T-cell (primary cell): Measurements from ENCODE around the gene LOXHD1. TPM values are rescaled to one million over a fixed set of nuclear protein-coding genes. Genes with fewer than 3 reads are reported as not detected.

Experiments used
- ATAC-seq, 4 experiments: fragments of 200-7000 bp in 3 of 4; fragments of 150-1000 bp in 1 of 4; cut with Tn5 transposase; replicated peaks in 1 of 4; 1 replicate in 3 of 4; 2 replicates in 1 of 4; pipeline ENCODE4 v1.10.0; 2021; ENCODE audit warnings: moderate library complexity in 3 of 4, mild to moderate bottlenecking in 2 of 4, moderate number of reproducible peaks in 1 of 4
- CTCF ChIA-PET, 2 donors: fragments of 300-600 bp; sonication (Branson Sonifier 250); formaldehyde crosslinking; loops; one replicate each; lab custom pipeline; 2022; ENCODE audit warnings: antibody characterized with exemption in 2 of 2; lab: Charles Lee
- POLR2A ChIA-PET, 2 donors: fragments of 300-600 bp; sonication (Branson Sonifier 250); formaldehyde crosslinking; loops; one replicate each; lab custom pipeline; 2022; ENCODE audit warnings: antibody characterized with exemption in 2 of 2; lab: Charles Lee
- DNase-seq, 35 experiments: peaks; one replicate each; pipeline versions ENCODE4 v3.0.0 to v3.0.0-alpha.2; 2013 to 2023
- H3K27ac ChIP-seq: one replicate; pipeline ENCODE4 v1.5.1; 2013; ENCODE audit warnings: low read length
- H3K27me3 ChIP-seq, 2 experiments: replicated peaks in 1 of 2; 1 replicate in 1 of 2; 2 replicates in 1 of 2; pipeline versions ENCODE4 v1.6.1 to v1.7.0; 2013; ENCODE audit warnings: low read length in 1 of 2, mixed read lengths in 1 of 2; ENCODE audit not compliant: control insufficient read depth in 2 of 2, insufficient read depth in 2 of 2; ENCODE audit errors: extremely low read depth in 1 of 2
- H3K36me3 ChIP-seq, 2 donors: 1 replicate in 1 of 2; 2 replicates in 1 of 2; pipeline versions ENCODE4 v1.6.1 to v1.7.0; 2013; ENCODE audit warnings: low read length in 1 of 2; ENCODE audit not compliant: control insufficient read depth in 2 of 2, insufficient read depth in 1 of 2; ENCODE audit errors: extremely low read depth in 1 of 2
- H3K4me1 ChIP-seq, 2 experiments: 1 replicate in 1 of 2; 2 replicates in 1 of 2; pipeline versions ENCODE4 v1.6.1 to v1.7.0; 2013; ENCODE audit warnings: low read length in 2 of 2, mixed read lengths in 1 of 2; ENCODE audit not compliant: insufficient read depth in 2 of 2, control insufficient read depth in 1 of 2; ENCODE audit errors: extremely low read depth in 1 of 2
- H3K4me3 ChIP-seq, 2 donors: 1 replicate in 1 of 2; 2 replicates in 1 of 2; pipeline versions ENCODE4 v1.5.1 to v1.7.0; 2013; ENCODE audit warnings: mild to moderate bottlenecking in 2 of 2, low read length in 1 of 2, moderate library complexity in 1 of 2; ENCODE audit not compliant: control insufficient read depth in 1 of 2; ENCODE audit errors: extremely low read depth in 1 of 2
- H3K9me3 ChIP-seq: 2 replicates; pipeline ENCODE4 v1.7.0; 2013
- H3K27ac Mint-ChIP-seq, 2 donors: one replicate each; pipeline ENCODE4 v1.8.0; 2020 to 2021; ENCODE audit warnings: mild to moderate bottlenecking in 2 of 2, mixed read lengths in 2 of 2
- H3K27me3 Mint-ChIP-seq, 2 donors: one replicate each; pipeline ENCODE4 v1.8.0; 2021 to 2022; ENCODE audit warnings: mixed read lengths in 2 of 2
- H3K36me3 Mint-ChIP-seq: one replicate; pipeline ENCODE4 v1.8.0; 2021; ENCODE audit warnings: mixed read lengths
- H3K4me1 Mint-ChIP-seq, 3 donors: one replicate each; pipeline ENCODE4 v1.8.0; 2020 to 2022; ENCODE audit warnings: mixed read lengths in 3 of 3, mild to moderate bottlenecking in 1 of 3
- H3K4me3 Mint-ChIP-seq, 3 donors: one replicate each; pipeline ENCODE4 v1.8.0; 2020 to 2022; ENCODE audit warnings: mild to moderate bottlenecking in 3 of 3, mixed read lengths in 3 of 3, moderate library complexity in 3 of 3
- H3K9me3 Mint-ChIP-seq, 3 donors: one replicate each; pipeline ENCODE4 v1.8.0; 2020 to 2022; ENCODE audit warnings: mixed read lengths in 3 of 3
- WGBS: methylation state at CpG from one replicate; pipeline ENCODE4 v1.1.5; 2013; ENCODE audit warnings: missing lambda C conversion rate; ENCODE audit not compliant: insufficient coverage; 5-methylcytosine and 5-hydroxymethylcytosine counted together
- total RNA-seq, 35 experiments: library from RNA in 6 of 35; stranded (reverse) in 6 of 35; fragments of 120-200 nt in 1 of 35; gene quantifications; one replicate each; pipeline versions ENCODE4 v1.2.1 to v1.2.4 and lab custom pipeline; 2013 to 2026

Gene LOXHD1
- total RNA-seq, 5 donors from 2014 or later (not counting 1 experiment from before 2014, with no cell fraction given), result 0.07 to 0.21 (median 0.15) TPM; not detected in 1

DNA sequence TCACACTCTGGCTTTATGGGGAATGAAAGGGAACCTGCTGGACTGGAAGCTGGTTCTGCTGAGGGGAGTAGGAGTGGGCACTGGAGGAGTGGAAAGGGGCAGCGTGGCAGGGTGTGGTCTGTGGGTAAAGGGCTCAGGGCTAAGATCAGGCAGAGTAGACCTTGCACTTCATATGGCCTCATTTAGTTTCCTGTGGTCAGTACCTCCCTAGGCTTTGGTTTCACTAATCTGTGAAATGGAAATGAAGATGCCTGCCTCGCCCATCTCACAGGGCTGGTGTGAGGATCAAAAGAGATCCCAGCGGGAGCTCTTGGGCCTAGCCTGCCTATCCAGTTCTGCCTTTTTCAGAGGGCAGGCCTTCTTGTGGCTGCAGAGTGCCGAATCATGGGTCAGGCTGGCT lies 208.7 kb downstream of the LOXHD1 start:
- CTCF ChIA-PET, result no interaction called here
- H3K27ac Mint-ChIP-seq, result no peak overlapping the region

DNA sequence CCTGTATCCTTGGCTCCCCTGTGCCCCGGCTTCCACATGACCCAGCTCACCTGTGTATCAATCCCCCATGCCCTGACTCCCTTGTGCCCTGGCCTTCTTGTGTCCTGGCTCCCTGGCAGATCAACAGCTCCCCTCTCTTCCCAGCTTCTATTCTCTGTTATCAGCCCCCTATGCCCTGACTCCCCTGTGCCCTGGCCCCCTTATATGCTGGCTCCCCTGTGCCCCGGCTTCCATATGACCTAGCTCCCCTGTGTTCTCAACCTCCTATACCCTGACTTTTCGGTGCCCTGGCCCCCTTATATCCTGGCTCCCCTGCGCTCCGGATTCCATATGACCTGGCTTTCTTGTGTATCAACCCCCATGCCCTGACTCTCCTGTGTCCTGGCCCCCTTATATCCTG lies 209.2 kb downstream of the LOXHD1 start:
- POLR2A ChIA-PET, result no interaction called here
- H3K4me1 Mint-ChIP-seq, result no peaks in the 10 kb centered on the region
- Histone ChIP-seq H3K27ac (no peak overlapping the region), H3K27me3 (peaks cover 0 to 6% of the 10 kb centered on the region in 2 experiments), H3K4me1 (no peaks in the 10 kb centered on the region), H3K4me3 (no peak overlapping the region), H3K36me3 (no peaks in the 10 kb centered on the region), H3K9me3 (no peaks in the 10 kb centered on the region)
- peaks cover 4 to 16% of the 10 kb centered on the region in 2 donors for H3K27me3 Mint-ChIP-seq
- H3K9me3 Mint-ChIP-seq, result peaks cover 4 to 14% (median 4%) of the 10 kb centered on the region in 3 donors
- WGBS, result 89% methylated on average over 5 of the region's 5 CpGs
- H3K36me3 Mint-ChIP-seq, result no peaks in the 10 kb centered on the region
- DNase-seq, result no peak
- CTCF ChIA-PET, result no interaction called here
- no peak overlapping the region for H3K27ac Mint-ChIP-seq
- H3K4me3 Mint-ChIP-seq, result no peak overlapping the region
- ATAC-seq, result no peak

More for the DNA sequence above, 208.7 kb downstream of the LOXHD1 start:
- no peak overlapping the region for H3K4me3 Mint-ChIP-seq
- no peaks in the 10 kb centered on the region for H3K4me1 ChIP-seq
- H3K4me1 Mint-ChIP-seq, result no peaks in the 10 kb centered on the region
- POLR2A ChIA-PET, result no interaction called here
- no peak overlapping the region for H3K4me3 ChIP-seq
- no peaks in the 10 kb centered on the region for H3K36me3 Mint-ChIP-seq
- ATAC-seq (no peak), DNase-seq (no peak)
- H3K27ac ChIP-seq, result no peak overlapping the region
- H3K9me3 Mint-ChIP-seq, result peaks cover 4 to 12% (median 4%) of the 10 kb centered on the region in 3 donors
- peaks cover 4 to 16% of the 10 kb centered on the region in 2 donors for H3K27me3 Mint-ChIP-seq
- peaks cover 0 to 6% of the 10 kb centered on the region in 2 experiments for H3K27me3 ChIP-seq
- 67% methylated on average over 3 of the region's 4 CpGs for WGBS
- no peaks in the 10 kb centered on the region for H3K36me3 ChIP-seq
- no peaks in the 10 kb centered on the region for H3K9me3 ChIP-seq

DNA sequence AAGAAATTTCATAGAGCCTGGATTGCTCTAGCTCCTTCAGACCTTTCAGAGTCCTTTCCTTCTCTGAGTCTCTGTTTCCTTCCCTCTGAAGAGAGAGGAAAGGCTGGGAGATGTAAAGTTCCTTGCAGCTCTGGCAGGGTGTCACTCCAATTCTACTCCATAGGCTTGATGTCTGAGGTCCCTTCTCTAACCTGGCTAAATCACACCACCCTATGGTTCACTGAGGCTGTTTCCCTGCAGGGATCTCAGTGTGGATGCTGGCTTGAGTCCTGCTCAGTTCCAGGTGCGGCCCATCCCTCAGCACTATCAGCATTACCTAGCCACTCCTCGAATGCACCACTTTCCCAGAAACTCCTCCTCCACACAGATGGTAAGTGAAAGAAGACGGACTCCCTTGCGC lies 209.7 kb downstream of the LOXHD1 start:
- H3K4me3 Mint-ChIP-seq, result no peak overlapping the region
- H3K4me1 ChIP-seq, result no peaks in the 10 kb centered on the region
- H3K27ac ChIP-seq, result no peak overlapping the region
- no peak for ATAC-seq
- DNase-seq, result no peak
- no peaks in the 10 kb centered on the region for H3K4me1 Mint-ChIP-seq
- H3K27me3 ChIP-seq, result peaks cover 0 to 6% of the 10 kb centered on the region in 2 experiments
- H3K27ac Mint-ChIP-seq, result no peak overlapping the region
- no peaks in the 10 kb centered on the region for H3K36me3 Mint-ChIP-seq
- WGBS, result 71% methylated on average over 2 of the region's 4 CpGs
- no peak overlapping the region for H3K4me3 ChIP-seq
- H3K27me3 Mint-ChIP-seq, result peaks cover 4 to 16% of the 10 kb centered on the region in 2 donors
- peaks cover 4 to 14% (median 4%) of the 10 kb centered on the region in 3 donors for H3K9me3 Mint-ChIP-seq
- H3K9me3 ChIP-seq, result no peaks in the 10 kb centered on the region
- ChIA-PET POLR2A (no interaction called here), CTCF (no interaction called here)
- H3K36me3 ChIP-seq, result no peaks in the 10 kb centered on the region

DNA sequence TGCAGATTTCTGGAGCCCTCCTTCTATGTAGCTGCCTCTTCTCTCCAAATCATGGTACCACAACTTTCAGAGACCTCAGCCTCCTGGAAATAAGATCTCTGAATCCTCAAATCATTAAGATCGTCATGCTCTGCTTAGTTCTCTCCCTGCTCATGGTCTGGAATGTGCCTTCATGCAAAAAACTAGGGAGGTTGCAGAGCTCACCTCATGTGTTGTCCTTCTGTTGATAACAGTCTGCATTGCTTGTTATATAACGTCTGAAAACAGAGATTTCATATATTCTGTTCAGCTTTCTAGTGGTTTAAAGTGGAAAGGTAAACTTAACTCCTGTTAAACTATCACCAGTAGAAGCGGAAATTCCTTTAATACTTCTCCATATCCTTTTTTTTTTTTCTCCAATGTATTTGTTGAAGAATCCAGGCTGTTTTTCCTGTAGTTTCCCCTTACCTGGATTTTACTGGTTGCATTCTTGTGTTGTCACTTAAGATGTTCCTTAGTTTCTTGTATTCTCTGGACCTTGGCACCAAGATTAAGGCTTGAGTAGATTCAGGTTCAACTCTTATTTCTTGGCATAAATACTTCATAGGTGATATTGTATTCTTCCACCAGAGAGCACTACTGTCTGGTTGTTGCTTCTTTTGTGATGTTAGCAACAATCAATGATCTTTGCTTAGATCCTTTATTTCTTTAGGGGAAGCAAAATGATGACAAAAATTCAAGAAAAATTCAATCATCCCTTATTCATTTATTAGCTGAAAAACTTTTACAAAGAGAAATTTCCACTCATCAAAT lies 211.3 kb downstream of the LOXHD1 start:
- ATAC-seq, result no peak
- H3K4me1 ChIP-seq, result no peaks in the 10 kb centered on the region

DNA sequence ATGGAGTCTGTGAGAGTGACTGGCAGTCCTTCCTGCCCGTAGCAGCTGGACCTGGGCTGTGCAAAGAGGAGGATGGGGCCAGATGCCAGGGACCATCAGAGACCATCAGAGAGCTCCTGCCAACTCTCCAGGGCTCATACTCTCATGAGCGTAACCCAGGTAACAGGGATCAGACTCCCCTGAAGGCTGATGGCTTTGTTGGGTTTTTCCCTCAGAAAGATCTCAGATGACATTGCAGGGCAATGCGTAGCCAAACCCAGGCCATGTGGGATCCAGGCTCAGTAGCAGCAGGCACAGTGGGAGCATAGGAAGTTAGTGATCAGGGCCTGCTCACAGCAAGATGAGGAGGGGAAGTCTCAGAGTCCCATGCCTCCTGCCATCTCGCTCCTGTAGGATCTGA lies 218.0 kb downstream of the LOXHD1 start:
- Histone ChIP-seq H3K9me3 (no peaks in the 10 kb centered on the region), H3K27ac (no peak overlapping the region), H3K36me3 (no peaks in the 10 kb centered on the region), H3K4me1 (no peaks in the 10 kb centered on the region), H3K4me3 (no peak overlapping the region), H3K27me3 (peaks cover 0 to 20% of the 10 kb centered on the region in 2 experiments)
- H3K27me3 Mint-ChIP-seq, result peaks cover 5 to 9% of the 10 kb centered on the region in 2 donors
- H3K4me3 Mint-ChIP-seq, result no peak overlapping the region
- WGBS, result 89% methylated on average over 3 of the region's 4 CpGs
- H3K27ac Mint-ChIP-seq, result no peak overlapping the region
- H3K4me1 Mint-ChIP-seq, result no peaks in the 10 kb centered on the region
- ATAC-seq (no peak), DNase-seq (no peak)
- CTCF ChIA-PET, result no interaction called here
- POLR2A ChIA-PET, result no interaction called here
- peaks cover 0 to 3% (median 0%) of the 10 kb centered on the region in 3 donors for H3K9me3 Mint-ChIP-seq
- no peaks in the 10 kb centered on the region for H3K36me3 Mint-ChIP-seq

More for the DNA sequence above, 211.3 kb downstream of the LOXHD1 start:
- no peak overlapping the region for H3K27ac Mint-ChIP-seq
- no peaks in the 10 kb centered on the region for H3K4me1 Mint-ChIP-seq
- H3K4me3 Mint-ChIP-seq, result no peak overlapping the region
- no peak overlapping the region for H3K27ac ChIP-seq
- WGBS, result 100% methylated on average over 1 of the region's 3 CpGs
- H3K36me3 ChIP-seq, result no peaks in the 10 kb centered on the region
- ChIA-PET POLR2A (no interaction called here), CTCF (no interaction called here)
- H3K9me3 Mint-ChIP-seq, result peaks cover 4 to 14% (median 4%) of the 10 kb centered on the region in 3 donors
- H3K27me3 ChIP-seq, result peaks cover 0 to 6% of the 10 kb centered on the region in 2 experiments
- H3K27me3 Mint-ChIP-seq, result peaks cover 4 to 16% of the 10 kb centered on the region in 2 donors
- H3K4me3 ChIP-seq, result no peak overlapping the region
- no peaks in the 10 kb centered on the region for H3K36me3 Mint-ChIP-seq
- no peaks in the 10 kb centered on the region for H3K9me3 ChIP-seq
- DNase-seq, result no peak

DNA sequence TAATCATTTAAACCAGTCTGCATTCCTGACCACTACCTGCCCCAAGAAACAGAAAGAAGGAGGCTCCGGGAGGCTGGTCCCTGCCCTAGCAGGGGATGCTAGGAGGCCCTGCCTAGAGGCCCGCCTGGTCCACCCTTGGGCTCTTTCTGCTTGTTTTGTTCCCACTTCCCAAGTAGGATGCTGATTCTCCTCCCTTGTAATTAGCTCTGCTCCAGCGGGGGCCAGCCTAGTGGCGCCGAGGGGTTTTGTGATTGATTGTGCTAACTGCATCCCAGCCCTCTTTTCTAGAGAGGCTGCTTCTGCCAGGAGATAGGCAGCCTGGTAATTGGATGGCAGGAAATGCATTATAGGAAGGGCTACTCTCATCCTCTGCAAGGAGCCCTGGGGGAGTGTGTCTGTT lies 220.0 kb downstream of the LOXHD1 start:
- H3K36me3 ChIP-seq, result no peaks in the 10 kb centered on the region
- H3K4me1 ChIP-seq, result no peaks in the 10 kb centered on the region
- H3K4me1 Mint-ChIP-seq, result no peaks in the 10 kb centered on the region
- no peaks in the 10 kb centered on the region for H3K9me3 ChIP-seq
- H3K27ac ChIP-seq, result no peak overlapping the region
- no peak overlapping the region for H3K27ac Mint-ChIP-seq
- no peaks in the 10 kb centered on the region for H3K9me3 Mint-ChIP-seq
- WGBS, result 50% methylated on average over 1 of the region's 5 CpGs
- H3K27me3 ChIP-seq, result peaks cover 0 to 30% of the 10 kb centered on the region in 2 experiments
- ChIA-PET CTCF (no interaction called here), POLR2A (no interaction called here)
- no peak overlapping the region for H3K4me3 Mint-ChIP-seq
- ATAC-seq (no peak), DNase-seq (no peak)
- no peaks in the 10 kb centered on the region for H3K36me3 Mint-ChIP-seq
- H3K4me3 ChIP-seq, result no peak overlapping the region
- peaks cover 5 to 9% of the 10 kb centered on the region in 2 donors for H3K27me3 Mint-ChIP-seq
